HEK293 (cell line): ENCODE results near the gene CACNA2D3.

Experiments used
- CTCF ChIA-PET: fragments of 350-600 bp; formaldehyde crosslinking; extraction: SDS; loops from one replicate; lab custom pipeline; 2021; ENCODE audit warnings: antibody characterized with exemption; lab: Yijun Ruan, JAX
- POLR2A ChIA-PET: fragments of 300-600 bp; formaldehyde crosslinking; extraction: SDS; loops from one replicate; lab custom pipeline; 2020; ENCODE audit warnings: antibody characterized with exemption, inconsistent platforms; lab: Yijun Ruan, JAX
- H3K27ac ChIP-seq: fragments of 200-500 bp; sonication (Bioruptor generic); 2 replicates; pipeline ENCODE4 v1.5.1; 2014; ENCODE audit warnings: low read depth, low read length, control low read depth, inconsistent platforms; ENCODE audit errors: extremely low read depth
- H3K36me3 ChIP-seq, 2 experiments: fragments of 200-500 bp in 1 of 2; sonication (Bioruptor generic) in 1 of 2; 1 replicate in 1 of 2; 2 replicates in 1 of 2; pipeline ENCODE4 v1.5.1; 2014 to 2017; ENCODE audit warnings: inconsistent platforms in 2 of 2, low read length in 2 of 2; ENCODE audit not compliant: control insufficient read depth in 2 of 2, insufficient read depth in 1 of 2
- H3K4me1 ChIP-seq: fragments of 200-500 bp; sonication (Bioruptor generic); 2 replicates; pipeline ENCODE4 v1.5.1; 2014; ENCODE audit warnings: mild to moderate bottlenecking, low read length, inconsistent platforms; ENCODE audit not compliant: control insufficient read depth, insufficient read depth
- H3K4me3 ChIP-seq: 2 replicates; pipeline ENCODE4 v1.5.1; 2011; ENCODE audit warnings: low read depth, mild to moderate bottlenecking, control low read depth, low read length, moderate library complexity
- H3K9me3 ChIP-seq: fragments of 200-500 bp; sonication (Bioruptor generic); 2 replicates; pipeline ENCODE4 v1.5.1; 2014; ENCODE audit warnings: low read depth, low read length, inconsistent platforms; ENCODE audit not compliant: control insufficient read depth, insufficient read depth
- FEZF1 ChIP-seq: fragments of 450-650 bp; formaldehyde crosslinking; IDR thresholded peaks from 2 replicates; pipeline ENCODE4 v1.5.1; 2016; ENCODE audit warnings: missing biosample characterization, missing genetic modification characterization
- GLI4 ChIP-seq: fragments of 450-650 bp; formaldehyde crosslinking; IDR thresholded peaks from 2 replicates; pipeline ENCODE4 v1.5.1; 2016; ENCODE audit warnings: missing biosample characterization, missing genetic modification characterization
- KLF7 ChIP-seq: fragments of 450-650 bp; formaldehyde crosslinking; IDR thresholded peaks from 2 replicates; pipeline ENCODE4 v1.5.1; 2016; ENCODE audit warnings: missing biosample characterization, missing genetic modification characterization, borderline replicate concordance
- MZF1 ChIP-seq: fragments of 450-650 bp; formaldehyde crosslinking; IDR thresholded peaks from 2 replicates; pipeline ENCODE4 v1.5.1; 2017; ENCODE audit warnings: missing biosample characterization, missing genetic modification characterization, borderline replicate concordance
- SP7 ChIP-seq: fragments of 450-650 bp; formaldehyde crosslinking; IDR thresholded peaks from 2 replicates; pipeline ENCODE4 v1.5.1; 2016; ENCODE audit warnings: missing biosample characterization, missing genetic modification characterization
- WT1 ChIP-seq: fragments of 450-650 bp; formaldehyde crosslinking; IDR thresholded peaks from 2 replicates; pipeline ENCODE4 v1.5.1; 2016; ENCODE audit warnings: missing biosample characterization, missing genetic modification characterization
- ZBTB17 ChIP-seq: fragments of 450-650 bp; formaldehyde crosslinking; IDR thresholded peaks from 2 replicates; pipeline ENCODE4 v1.5.1; 2016; ENCODE audit warnings: missing biosample characterization, missing genetic modification characterization
- ZFP69B ChIP-seq: fragments of 450-650 bp; formaldehyde crosslinking; IDR thresholded peaks from 2 replicates; pipeline ENCODE4 v1.5.1; 2016; ENCODE audit warnings: missing biosample characterization, missing genetic modification characterization
- ZNF175 ChIP-seq: fragments of 450-650 bp; formaldehyde crosslinking; IDR thresholded peaks from 2 replicates; pipeline ENCODE4 v1.5.1; 2016; ENCODE audit warnings: missing biosample characterization, missing genetic modification characterization
- ZNF211 ChIP-seq: fragments of 450-650 bp; formaldehyde crosslinking; IDR thresholded peaks from 2 replicates; pipeline ENCODE4 v1.5.1; 2016; ENCODE audit warnings: low read depth, missing biosample characterization, missing genetic modification characterization
- ZNF302 ChIP-seq: fragments of 450-650 bp; formaldehyde crosslinking; IDR thresholded peaks from 2 replicates; pipeline ENCODE4 v1.5.1; 2016; ENCODE audit warnings: missing biosample characterization, missing genetic modification characterization, low read depth
- ZNF311 ChIP-seq: fragments of 450-650 bp; formaldehyde crosslinking; IDR thresholded peaks from 2 replicates; pipeline ENCODE4 v1.5.1; 2017; ENCODE audit warnings: missing biosample characterization, missing genetic modification characterization, borderline replicate concordance
- ZNF335 ChIP-seq: fragments of 450-650 bp; formaldehyde crosslinking; conservative IDR thresholded peaks from 2 replicates; pipeline ENCODE4 v1.5.1; 2016; ENCODE audit warnings: missing biosample characterization, missing genetic modification characterization
- ZNF391 ChIP-seq: fragments of 450-650 bp; formaldehyde crosslinking; IDR thresholded peaks from 2 replicates; pipeline ENCODE4 v1.5.1; 2016; ENCODE audit warnings: low read depth, missing biosample characterization, missing genetic modification characterization, borderline replicate concordance
- ZNF416 ChIP-seq: fragments of 450-650 bp; formaldehyde crosslinking; IDR thresholded peaks from 2 replicates; pipeline ENCODE4 v1.5.1; 2016; ENCODE audit warnings: missing biosample characterization, missing genetic modification characterization
- ZNF530 ChIP-seq: fragments of 450-650 bp; formaldehyde crosslinking; IDR thresholded peaks from 2 replicates; pipeline ENCODE4 v1.5.1; 2016; ENCODE audit warnings: low read depth, missing biosample characterization, missing genetic modification characterization
- ZNF670 ChIP-seq: fragments of 450-650 bp; formaldehyde crosslinking; IDR thresholded peaks from 2 replicates; pipeline ENCODE4 v1.5.1; 2016; ENCODE audit warnings: missing biosample characterization, missing genetic modification characterization, low read depth
- ZNF776 ChIP-seq: fragments of 450-650 bp; formaldehyde crosslinking; IDR thresholded peaks from 2 replicates; pipeline ENCODE4 v1.5.0; 2017; ENCODE audit warnings: missing biosample characterization, missing genetic modification characterization, borderline replicate concordance
- ZSCAN30 ChIP-seq: fragments of 450-650 bp; IDR thresholded peaks from 2 replicates; pipeline ENCODE4 v1.5.1; 2018; ENCODE audit warnings: missing biosample characterization, mild to moderate bottlenecking, missing genetic modification characterization, moderate library complexity
- TF ChIP-seq, protein P1 (sequence below): fragments of 450-650 bp; formaldehyde crosslinking; IDR thresholded peaks from 2 replicates; pipeline ENCODE4 v1.5.1; 2016; ENCODE audit warnings: missing biosample characterization, missing genetic modification characterization, low read depth
- TF ChIP-seq, protein P2 (sequence below): fragments of 450-650 bp; formaldehyde crosslinking; IDR thresholded peaks from 2 replicates; pipeline ENCODE4 v1.5.1; 2017; ENCODE audit warnings: missing biosample characterization, mild to moderate bottlenecking, missing genetic modification characterization, moderate library complexity
- TF ChIP-seq, protein P3 (sequence below): fragments of 450-650 bp; formaldehyde crosslinking; IDR thresholded peaks from 2 replicates; pipeline ENCODE4 v1.5.1; 2017; ENCODE audit warnings: missing biosample characterization, missing genetic modification characterization

Gene CACNA2D3

DNA sequence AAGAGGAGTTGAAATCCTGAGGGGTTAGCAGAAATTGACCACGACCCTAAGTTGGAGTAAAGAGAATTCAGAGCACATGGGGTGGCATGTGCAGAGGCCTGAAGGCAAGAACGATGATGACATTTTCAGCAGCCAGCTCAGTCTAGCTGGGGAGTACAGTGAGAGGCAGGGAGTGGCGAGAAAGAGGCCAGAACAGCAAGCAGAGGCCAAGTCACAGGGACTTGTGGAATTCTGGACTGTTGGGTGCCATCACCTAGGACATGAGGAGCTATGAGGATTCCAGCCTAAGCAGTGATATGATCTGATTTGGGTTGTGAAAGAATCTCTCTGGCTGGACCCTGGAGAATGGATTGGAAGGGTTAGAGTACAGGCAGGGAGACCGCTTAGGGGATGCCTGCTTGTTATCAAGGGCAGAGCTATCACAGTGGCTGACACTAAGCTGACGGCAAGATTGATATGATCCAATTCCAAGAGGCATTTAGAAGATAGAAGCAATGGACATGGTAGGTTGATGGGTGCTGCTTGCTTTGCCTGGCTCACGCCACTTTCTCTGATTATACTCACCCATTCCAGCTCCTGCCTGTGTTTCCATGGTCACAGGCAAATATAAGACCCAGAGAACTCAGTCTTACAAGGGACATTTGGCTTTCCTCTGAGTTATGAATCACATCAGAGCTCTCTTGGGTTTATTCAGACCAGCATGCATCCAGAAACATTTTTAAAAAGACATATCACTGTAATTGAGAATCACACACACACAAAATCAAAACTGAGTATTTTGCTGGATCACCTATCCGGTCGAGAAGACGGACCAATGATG lies 739.1 kb downstream of the CACNA2D3 start:
- ChIA-PET POLR2A (no interaction called here), CTCF (interaction anchor here (1.4 kb wide), 1 partner anchor 8 kb away, joined by 7 read pairs; no protein-coding TSS in a partner anchor)
- H3K4me1 ChIP-seq: no peaks in the 10 kb centered on the region
- TF ChIP-seq FEZF1 (tag by site-specific recombination) (no peak), KLF7 (tag by site-specific recombination) (no peak), ZSCAN30 (tag by site-specific recombination) (no peak), MZF1 (tag by site-specific recombination) (no peak), ZNF211 (tag by site-specific recombination) (no peak), ZFP69B (no peak), ZNF530 (tag by site-specific recombination) (no peak), ZNF175 (no peak), WT1 (tag by site-specific recombination) (no peak)
- TF ChIP-seq, protein P1, sequence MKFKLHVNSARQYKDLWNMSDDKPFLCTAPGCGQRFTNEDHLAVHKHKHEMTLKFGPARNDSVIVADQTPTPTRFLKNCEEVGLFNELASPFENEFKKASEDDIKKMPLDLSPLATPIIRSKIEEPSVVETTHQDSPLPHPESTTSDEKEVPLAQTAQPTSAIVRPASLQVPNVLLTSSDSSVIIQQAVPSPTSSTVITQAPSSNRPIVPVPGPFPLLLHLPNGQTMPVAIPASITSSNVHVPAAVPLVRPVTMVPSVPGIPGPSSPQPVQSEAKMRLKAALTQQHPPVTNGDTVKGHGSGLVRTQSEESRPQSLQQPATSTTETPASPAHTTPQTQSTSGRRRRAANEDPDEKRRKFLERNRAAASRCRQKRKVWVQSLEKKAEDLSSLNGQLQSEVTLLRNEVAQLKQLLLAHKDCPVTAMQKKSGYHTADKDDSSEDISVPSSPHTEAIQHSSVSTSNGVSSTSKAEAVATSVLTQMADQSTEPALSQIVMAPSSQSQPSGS (tag by site-specific recombination): no peak
- TF ChIP-seq, protein P2, sequence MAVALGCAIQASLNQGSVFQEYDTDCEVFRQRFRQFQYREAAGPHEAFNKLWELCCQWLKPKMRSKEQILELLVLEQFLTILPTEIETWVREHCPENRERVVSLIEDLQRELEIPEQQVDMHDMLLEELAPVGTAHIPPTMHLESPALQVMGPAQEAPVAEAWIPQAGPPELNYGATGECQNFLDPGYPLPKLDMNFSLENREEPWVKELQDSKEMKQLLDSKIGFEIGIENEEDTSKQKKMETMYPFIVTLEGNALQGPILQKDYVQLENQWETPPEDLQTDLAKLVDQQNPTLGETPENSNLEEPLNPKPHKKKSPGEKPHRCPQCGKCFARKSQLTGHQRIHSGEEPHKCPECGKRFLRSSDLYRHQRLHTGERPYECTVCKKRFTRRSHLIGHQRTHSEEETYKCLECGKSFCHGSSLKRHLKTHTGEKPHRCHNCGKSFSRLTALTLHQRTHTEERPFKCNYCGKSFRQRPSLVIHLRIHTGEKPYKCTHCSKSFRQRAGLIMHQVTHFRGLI (tag by site-specific recombination): no peak
- TF ChIP-seq, protein P3, sequence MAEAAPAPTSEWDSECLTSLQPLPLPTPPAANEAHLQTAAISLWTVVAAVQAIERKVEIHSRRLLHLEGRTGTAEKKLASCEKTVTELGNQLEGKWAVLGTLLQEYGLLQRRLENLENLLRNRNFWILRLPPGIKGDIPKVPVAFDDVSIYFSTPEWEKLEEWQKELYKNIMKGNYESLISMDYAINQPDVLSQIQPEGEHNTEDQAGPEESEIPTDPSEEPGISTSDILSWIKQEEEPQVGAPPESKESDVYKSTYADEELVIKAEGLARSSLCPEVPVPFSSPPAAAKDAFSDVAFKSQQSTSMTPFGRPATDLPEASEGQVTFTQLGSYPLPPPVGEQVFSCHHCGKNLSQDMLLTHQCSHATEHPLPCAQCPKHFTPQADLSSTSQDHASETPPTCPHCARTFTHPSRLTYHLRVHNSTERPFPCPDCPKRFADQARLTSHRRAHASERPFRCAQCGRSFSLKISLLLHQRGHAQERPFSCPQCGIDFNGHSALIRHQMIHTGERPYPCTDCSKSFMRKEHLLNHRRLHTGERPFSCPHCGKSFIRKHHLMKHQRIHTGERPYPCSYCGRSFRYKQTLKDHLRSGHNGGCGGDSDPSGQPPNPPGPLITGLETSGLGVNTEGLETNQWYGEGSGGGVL (tag by site-specific recombination): no peak
- no peaks in the 10 kb centered on the region for H3K36me3 ChIP-seq
- no peak overlapping the region for H3K4me3 ChIP-seq
- H3K27ac ChIP-seq: no peak overlapping the region
- no peaks in the 10 kb centered on the region for H3K9me3 ChIP-seq

DNA sequence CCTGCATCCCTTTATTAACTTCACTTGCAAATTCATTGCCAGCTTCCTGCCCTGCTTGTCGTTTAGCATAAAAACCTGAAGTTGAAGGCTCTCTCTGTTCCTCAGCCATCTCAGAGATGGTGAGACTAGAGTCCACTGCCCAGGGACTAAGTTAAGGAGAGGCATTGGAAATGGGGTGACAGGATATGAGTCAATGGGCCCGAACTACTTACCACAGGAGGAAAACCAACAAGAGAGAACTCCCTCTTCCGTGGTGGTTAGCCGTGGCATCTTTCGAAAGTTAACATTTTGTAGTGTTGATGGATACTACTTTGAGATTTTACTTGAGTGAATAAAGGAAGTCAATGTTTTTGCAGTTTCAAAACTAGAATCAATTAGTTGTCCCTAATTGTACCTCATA lies 740.2 kb downstream of the CACNA2D3 start:
- H3K4me3 ChIP-seq: no peak overlapping the region
- no peak for TF ChIP-seq MZF1 (tag by site-specific recombination)
- TF ChIP-seq ZNF311: no peak
- no peak for TF ChIP-seq GLI4
- no peak for TF ChIP-seq ZNF530 (tag by site-specific recombination)
- TF ChIP-seq ZBTB17 (tag by site-specific recombination): no peak
- no peak for TF ChIP-seq ZNF670 (tag by site-specific recombination)
- TF ChIP-seq ZNF776 (tag by site-specific recombination): no peak
- no peak for TF ChIP-seq ZNF335 (tag by site-specific recombination)
- no peak for TF ChIP-seq ZNF391 (tag by site-specific recombination)
- TF ChIP-seq ZNF175: no peak
- TF ChIP-seq ZNF416: no peak
- no peak for TF ChIP-seq SP7
- no peak for TF ChIP-seq ZNF302 (tag by site-specific recombination)
- H3K9me3 ChIP-seq: no peaks in the 10 kb centered on the region
- POLR2A ChIA-PET: no interaction called here
- no peaks in the 10 kb centered on the region for H3K4me1 ChIP-seq
- CTCF ChIA-PET: interaction anchor here (1.4 kb wide), 1 partner anchor 10 kb away, joined by 7 read pairs; no protein-coding TSS in a partner anchor
- H3K27ac ChIP-seq: no peak overlapping the region
- no peaks in the 10 kb centered on the region for H3K36me3 ChIP-seq
